MM.1S (cell line): ENCODE data around the gene PKHD1.

ENCODE experiments used
- DNase-seq: peaks from one replicate; pipeline ENCODE4 v3.0.0-alpha.2; 2015
- H2AFZ ChIP-seq: fragments of 300-600 bp; sonication (generic); 2 replicates; pipeline ENCODE4 v1.6.0; 2016; ENCODE audit warnings: antibody characterized with exemption, low read length
- H3F3A ChIP-seq: fragments of 300-600 bp; sonication (generic); 2 replicates; pipeline ENCODE4 v1.6.1; 2016; ENCODE audit warnings: mild to moderate bottlenecking, antibody characterized with exemption, low read length, moderate library complexity, mixed read lengths; ENCODE audit not compliant: insufficient read depth
- H3K27ac ChIP-seq: fragments of 300-600 bp; sonication (generic); 2 replicates; pipeline ENCODE4 v1.5.1; 2016; ENCODE audit warnings: mild to moderate bottlenecking, low read length
- H3K27me3 ChIP-seq: fragments of 300-600 bp; sonication (generic); replicated peaks from 2 replicates; pipeline ENCODE4 v1.6.0; 2016; ENCODE audit warnings: low read length; ENCODE audit not compliant: insufficient read depth
- H3K36me3 ChIP-seq: fragments of 300-600 bp; sonication (generic); replicated peaks from 2 replicates; pipeline ENCODE4 v1.6.1; 2016; ENCODE audit warnings: mild to moderate bottlenecking, low read length, mixed read lengths; ENCODE audit not compliant: insufficient read depth
- H3K4me1 ChIP-seq: fragments of 300-600 bp; sonication (generic); 2 replicates; pipeline ENCODE4 v1.6.1; 2016; ENCODE audit warnings: low read length, mixed read lengths
- H3K4me2 ChIP-seq: fragments of 300-600 bp; sonication (generic); 2 replicates; pipeline ENCODE4 v1.6.0; 2016; ENCODE audit warnings: low read depth, low read length
- H3K4me3 ChIP-seq: fragments of 300-600 bp; sonication (generic); 2 replicates; pipeline ENCODE4 v1.5.1; 2016; ENCODE audit warnings: low read length, mixed read lengths
- H3K79me2 ChIP-seq: fragments of 300-600 bp; sonication (generic); 2 replicates; pipeline ENCODE4 v1.6.1; 2016; ENCODE audit warnings: mixed run types, low read length, mixed read lengths
- H3K9ac ChIP-seq: fragments of 300-600 bp; sonication (generic); 2 replicates; pipeline ENCODE4 v1.6.1; 2016; ENCODE audit warnings: low read length, mixed read lengths
- H3K9me2 ChIP-seq: fragments of 300-600 bp; sonication (generic); replicated peaks from 2 replicates; pipeline ENCODE4 v1.6.1; 2016; ENCODE audit warnings: mild to moderate bottlenecking, low read length, mixed read lengths; ENCODE audit not compliant: insufficient read depth
- H3K9me3 ChIP-seq: fragments of 300-600 bp; sonication (generic); replicated peaks from 2 replicates; pipeline ENCODE4 v1.6.1; 2016; ENCODE audit warnings: mild to moderate bottlenecking, low read length, mixed read lengths; ENCODE audit not compliant: insufficient read depth
- H4K20me1 ChIP-seq: fragments of 300-600 bp; sonication (generic); 2 replicates; pipeline ENCODE4 v1.6.1; 2016; ENCODE audit warnings: mild to moderate bottlenecking, low read length, moderate library complexity, mixed read lengths; ENCODE audit not compliant: insufficient read depth
- CTCF ChIP-seq: fragments of 300-600 bp; sonication (generic); IDR thresholded peaks from 2 replicates; pipeline ENCODE4 v1.5.1; 2016; ENCODE audit warnings: antibody characterized with exemption, low read length, mixed read lengths
- EZH2 ChIP-seq: fragments of 300-600 bp; sonication (generic); optimal IDR thresholded peaks from 2 replicates; pipeline ENCODE3; 2017; ENCODE audit warnings: low read depth, mild to moderate bottlenecking, antibody characterized with exemption, low read length, mixed read lengths
- EZH2phosphoT487 ChIP-seq: fragments of 300-600 bp; sonication (generic); IDR thresholded peaks from 2 replicates; pipeline ENCODE4 v1.6.1; 2018; ENCODE audit warnings: antibody characterized with exemption, low read length

The PKHD1 gene

DNA sequence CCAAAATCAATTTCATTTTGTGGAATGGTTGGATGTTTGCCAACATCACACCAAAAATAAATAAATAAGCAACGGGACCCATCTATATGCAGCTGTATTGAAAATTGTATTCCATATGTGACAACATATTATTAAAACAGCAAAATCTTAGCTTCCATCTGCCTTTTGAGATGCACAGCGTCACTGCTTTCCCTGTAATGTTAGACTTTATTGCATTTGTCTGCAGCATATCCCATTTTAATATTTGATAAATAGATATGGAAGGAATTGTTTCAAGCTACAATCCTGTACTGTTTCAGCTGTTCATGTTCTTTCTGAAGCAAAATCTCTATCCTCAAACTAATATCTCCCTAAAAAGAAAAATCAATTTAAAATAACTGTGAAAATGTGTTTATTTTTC is 509.1 kb downstream of the PKHD1 start:
- no peak for DNase-seq
- Histone ChIP-seq H3K4me2 (no peak overlapping the region), H3F3A (no peaks in the 10 kb centered on the region), H3K9me2 (no peaks in the 10 kb centered on the region), H4K20me1 (no peaks in the 10 kb centered on the region), H3K4me1 (no peaks in the 10 kb centered on the region), H3K9me3 (no peaks in the 10 kb centered on the region), H3K36me3 (no peaks in the 10 kb centered on the region), H3K27ac (no peak overlapping the region), H3K4me3 (no peak overlapping the region), H3K9ac (no peak overlapping the region), H3K27me3 (no peaks in the 10 kb centered on the region), H3K79me2 (no peaks in the 10 kb centered on the region), H2AFZ (no peak overlapping the region)
- TF ChIP-seq EZH2 (no peak), EZH2phosphoT487 (no peak), CTCF (no peak)

- no peak for DNase-seq
- no peaks in the 10 kb centered on the region for H4K20me1 ChIP-seq
- TF ChIP-seq EZH2 (no peak), CTCF (no peak), EZH2phosphoT487 (no peak)
- no peaks in the 10 kb centered on the region for H3K36me3 ChIP-seq
- no peaks in the 10 kb centered on the region for H3K79me2 ChIP-seq
- H3F3A ChIP-seq: no peaks in the 10 kb centered on the region
- H3K9me3 ChIP-seq: no peaks in the 10 kb centered on the region
- H2AFZ ChIP-seq: no peak overlapping the region
- no peaks in the 10 kb centered on the region for H3K27me3 ChIP-seq
- H3K4me3 ChIP-seq: no peak overlapping the region
- H3K4me2 ChIP-seq: no peak overlapping the region
- no peaks in the 10 kb centered on the region for H3K4me1 ChIP-seq
- no peaks in the 10 kb centered on the region for H3K9me2 ChIP-seq
- H3K27ac ChIP-seq: no peak overlapping the region
- no peak overlapping the region for H3K9ac ChIP-seq
Measured at GRCh38 chr6:51574040-51574439, 513.4 kb downstream of the PKHD1 start.

GRCh38 chr6:51571168-51571567 is 516.2 kb downstream of the PKHD1 start:
- H3K36me3 ChIP-seq: no peaks in the 10 kb centered on the region
- no peaks in the 10 kb centered on the region for H4K20me1 ChIP-seq
- no peak overlapping the region for H3K4me2 ChIP-seq
- no peak overlapping the region for H3K9ac ChIP-seq
- no peaks in the 10 kb centered on the region for H3K4me1 ChIP-seq
- no peak overlapping the region for H3K27ac ChIP-seq
- TF ChIP-seq CTCF: no peak
- no peak for TF ChIP-seq EZH2phosphoT487
- TF ChIP-seq EZH2: no peak
- H3K27me3 ChIP-seq: no peaks in the 10 kb centered on the region
- no peaks in the 10 kb centered on the region for H3K79me2 ChIP-seq
- H3F3A ChIP-seq: no peaks in the 10 kb centered on the region
- DNase-seq: no peak
- no peak overlapping the region for H3K4me3 ChIP-seq
- H3K9me2 ChIP-seq: no peaks in the 10 kb centered on the region
- no peaks in the 10 kb centered on the region for H3K9me3 ChIP-seq
- H2AFZ ChIP-seq: no peak overlapping the region
